Prostate gland (tissue), 2 donors: ENCODE data around the gene ZNF185. TPM values are rescaled to one million over a fixed set of nuclear protein-coding genes. Genes with fewer than 3 reads are reported as not detected.
A peak's percentile ranks its signal among the peaks of the same experiment; 100 is the strongest.

Experiments used
- DNase-seq: peaks from one replicate; pipeline ENCODE4 v3.0.0-alpha.2; 2019; ENCODE audit warnings: low spot score
- H3K27ac ChIP-seq, 2 donors: fragments of 200-600 bp; sonication (generic); 2 replicates each; pipeline ENCODE4 v1.5.1; 2017 to 2019
- H3K27me3 ChIP-seq: fragments of 200-600 bp; sonication (generic); replicated peaks from 2 replicates; pipeline ENCODE4 v1.5.1; 2019; ENCODE audit not compliant: insufficient read depth
- H3K36me3 ChIP-seq, 2 donors: fragments of 200-600 bp; sonication (generic); 1 replicate in 1 of 2; 2 replicates in 1 of 2; pipeline versions ENCODE4 v1.5.1 to v1.8.1; 2017 to 2019
- H3K4me1 ChIP-seq: fragments of 200-600 bp; sonication (generic); replicated peaks from 2 replicates; pipeline ENCODE4 v1.5.1; 2019
- H3K4me3 ChIP-seq, 2 donors: fragments of 200-600 bp; sonication (generic); 2 replicates each; pipeline ENCODE4 v1.5.1; 2017 to 2019
- H3K9me3 ChIP-seq: fragments of 200-600 bp; sonication (generic); 2 replicates; pipeline ENCODE4 v1.5.1; 2017
- CTCF ChIP-seq, 4 experiments: fragments of 200-600 bp in 2 of 4; fragments of 450-650 bp in 2 of 4; sonication (generic) in 2 of 4; IDR thresholded peaks; 1 replicate in 3 of 4; 2 replicates in 1 of 4; pipeline ENCODE4 v1.5.1; 2016 to 2019; ENCODE audit warnings: antibody characterized with exemption in 4 of 4, mild to moderate bottlenecking in 2 of 4, moderate library complexity in 2 of 4
- POLR2A ChIP-seq: fragments of 450-650 bp; IDR thresholded peaks from one replicate; pipeline ENCODE4 v1.6.1; 2016; ENCODE audit warnings: antibody characterized with exemption, mild to moderate bottlenecking
- POLR2AphosphoS5 ChIP-seq: sonication (generic); formaldehyde crosslinking; IDR thresholded peaks from one replicate; pipeline ENCODE4 v1.6.1; 2017; ENCODE audit warnings: antibody characterized with exemption
- WGBS: methylation state at CpG from one replicate; pipeline ENCODE4 v1.1.5; 2018; 5-methylcytosine and 5-hydroxymethylcytosine counted together
- intact Hi-C: fragments of 100-400 bp; cut with DNase I; formaldehyde crosslinking; loops from one replicate; pipeline ENCODE4 v1.14.2; 2022
- total RNA-seq, 2 donors: library from RNA; depleted of rRNA; stranded (reverse); fragments of >200 nt; gene quantifications; one replicate each; pipeline ENCODE4 v1.1.0, GENCODE V29; 2016

The ZNF185 gene
- 10 to 100 TPM; 20.3 to 27.1 TPM for total RNA-seq

- intact Hi-C loops = no loop called here
- H3K36me3 ChIP-seq = no peaks in the 10 kb centered on the region
- peak; percentile 68 for DNase-seq
- H3K4me1 ChIP-seq = no peaks in the 10 kb centered on the region
- TF ChIP-seq POLR2A (peak; percentile 28), POLR2AphosphoS5 (peak; percentile 21), CTCF (IDR thresholded peaks at IDR 0.05) (no peak)
- no peaks in the 10 kb centered on the region for H3K9me3 ChIP-seq
- H3K27ac ChIP-seq = peak within 1 kb of the TSS in 1 of 2 donors; percentile 30
- no peaks in the 10 kb centered on the region for H3K27me3 ChIP-seq
- H3K4me3 ChIP-seq = peak within 1 kb of the TSS; percentile 34 to 37
- 24% methylated on average over 31 of the region's 64 CpGs for WGBS
Measured at GRCh38 chrX:152897222-152898131, at the start of gene ZNF185. TSS of gene ZNF185 (plus strand) at chrX:152898067. CDS start at chrX:152914490, 16,423 bp downstream.

- WGBS = 89% methylated on average over 2 of the region's 2 CpGs
- H3K27me3 ChIP-seq = no peaks in the 10 kb centered on the region
- no peak for DNase-seq
- TF ChIP-seq POLR2A (no peak), CTCF (IDR thresholded peaks at IDR 0.05) (no peak), POLR2AphosphoS5 (no peak)
- H3K4me1 ChIP-seq = no peaks in the 10 kb centered on the region
- H3K36me3 ChIP-seq = no peaks in the 10 kb centered on the region
- no peak overlapping the region for H3K4me3 ChIP-seq
- H3K27ac ChIP-seq = no peak overlapping the region
- no peaks in the 10 kb centered on the region for H3K9me3 ChIP-seq
- intact Hi-C loops = no loop called here
Measured at GRCh38 chrX:152850465-152850864, 47.4 kb upstream of the ZNF185 start.

- WGBS = 97% methylated on average over 7 of the region's 7 CpGs
- Histone ChIP-seq H3K4me3 (no peak overlapping the region), H3K27me3 (no peaks in the 10 kb centered on the region), H3K27ac (no peak overlapping the region), H3K36me3 (no peaks in the 10 kb centered on the region), H3K9me3 (no peaks in the 10 kb centered on the region), H3K4me1 (no peaks in the 10 kb centered on the region)
- intact Hi-C loops = no loop called here
- no peak for TF ChIP-seq POLR2A
- TF ChIP-seq CTCF (IDR thresholded peaks at IDR 0.05) = no peak
- no peak for TF ChIP-seq POLR2AphosphoS5
- DNase-seq = no peak
Measured at GRCh38 chrX:152853986-152854385, 43.9 kb upstream of the ZNF185 start.

GRCh38 chrX:152861116-152861515 is 36.8 kb upstream of the ZNF185 start:
- intact Hi-C loops = no loop called here
- Histone ChIP-seq H3K4me1 (no peaks in the 10 kb centered on the region), H3K36me3 (no peaks in the 10 kb centered on the region), H3K4me3 (no peak overlapping the region), H3K9me3 (no peaks in the 10 kb centered on the region), H3K27ac (no peak overlapping the region), H3K27me3 (no peaks in the 10 kb centered on the region)
- no peak for TF ChIP-seq POLR2A
- no peak for TF ChIP-seq CTCF (IDR thresholded peaks at IDR 0.05)
- no peak for TF ChIP-seq POLR2AphosphoS5
- 25% methylated on average over 3 of the region's 3 CpGs for WGBS
- no peak for DNase-seq

- intact Hi-C loops = no loop called here
- no peak for TF ChIP-seq POLR2AphosphoS5
- TF ChIP-seq POLR2A = no peak
- no peak for TF ChIP-seq CTCF (IDR thresholded peaks at IDR 0.05)
- Histone ChIP-seq H3K4me3 (no peak overlapping the region), H3K4me1 (no peaks in the 10 kb centered on the region), H3K27ac (no peak overlapping the region), H3K9me3 (no peaks in the 10 kb centered on the region), H3K27me3 (no peaks in the 10 kb centered on the region), H3K36me3 (no peaks in the 10 kb centered on the region)
- no peak for DNase-seq
- WGBS = 77% methylated on average over 6 of the region's 6 CpGs
Measured at GRCh38 chrX:152861826-152862225, 36.0 kb upstream of the ZNF185 start.
